ENCODE data around the gene BRAF. TPM values are rescaled to one million over a fixed set of nuclear protein-coding genes. Genes with fewer than 3 reads are reported as not detected.
"Not testable (repeated sequence)": the region's sequence is repeated elsewhere in the genome, so short reads cannot be mapped to it uniquely, and the experiment has no call there.

BRAF gene
- total RNA-seq, 1 experiment from 2014 or later = 12.5 TPM

DNA sequence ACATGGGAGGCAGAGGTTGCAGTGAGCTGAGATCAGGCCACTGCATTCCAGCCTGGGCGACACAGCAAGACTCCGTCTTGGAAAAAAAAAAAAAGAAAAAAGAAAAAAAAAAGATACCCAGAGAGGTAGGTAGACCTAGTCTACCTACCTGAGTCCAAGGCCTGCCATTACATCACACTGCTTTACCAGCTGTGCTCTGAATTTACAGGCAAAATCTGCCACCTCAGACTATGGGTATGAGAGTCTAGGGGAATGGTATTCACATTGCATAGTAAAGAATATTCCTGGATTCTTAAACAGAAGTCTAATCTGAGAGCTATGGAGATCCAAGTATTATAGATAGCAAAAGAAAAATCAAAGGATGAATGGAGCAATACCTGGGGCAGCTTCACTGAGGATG, 178.0 kb downstream of the BRAF start:
- no peak for DNase-seq (ENCODE audit: low read depth, low spot score)
- in situ Hi-C loops (cut with HindIII; ENCODE audit: low pct_unique_long_range_greater_than_20kb, low sequenced_read_pairs) = no loop called here

- in situ Hi-C loops (cut with HindIII; ENCODE audit: low pct_unique_long_range_greater_than_20kb, low sequenced_read_pairs) = no loop called here
- DNase-seq (ENCODE audit: low read depth, low spot score) = no peak
These were observed 179.3 kb downstream of the BRAF start for GRCh38 chr7:140745266-140746058.

GRCh38 chr7:140744005-140744404, 180.7 kb downstream of the BRAF start:
- no peak for DNase-seq (ENCODE audit: low read depth, low spot score)

GRCh38 chr7:140743255-140743654, 181.5 kb downstream of the BRAF start:
- DNase-seq (ENCODE audit: low read depth, low spot score); in situ Hi-C loops (cut with HindIII; ENCODE audit: low pct_unique_long_range_greater_than_20kb, low sequenced_read_pairs): not testable (repeated sequence)

More at GRCh38 chr7:140744005-140744404, 180.7 kb downstream of the BRAF start:
- in situ Hi-C loops (cut with HindIII; ENCODE audit: low pct_unique_long_range_greater_than_20kb, low sequenced_read_pairs) = no loop called here

- no peak for DNase-seq (ENCODE audit: low read depth, low spot score)
- in situ Hi-C loops (cut with HindIII; ENCODE audit: low pct_unique_long_range_greater_than_20kb, low sequenced_read_pairs) = no loop called here
These were observed 186.4 kb downstream of the BRAF start for GRCh38 chr7:140738280-140738679.

DNA sequence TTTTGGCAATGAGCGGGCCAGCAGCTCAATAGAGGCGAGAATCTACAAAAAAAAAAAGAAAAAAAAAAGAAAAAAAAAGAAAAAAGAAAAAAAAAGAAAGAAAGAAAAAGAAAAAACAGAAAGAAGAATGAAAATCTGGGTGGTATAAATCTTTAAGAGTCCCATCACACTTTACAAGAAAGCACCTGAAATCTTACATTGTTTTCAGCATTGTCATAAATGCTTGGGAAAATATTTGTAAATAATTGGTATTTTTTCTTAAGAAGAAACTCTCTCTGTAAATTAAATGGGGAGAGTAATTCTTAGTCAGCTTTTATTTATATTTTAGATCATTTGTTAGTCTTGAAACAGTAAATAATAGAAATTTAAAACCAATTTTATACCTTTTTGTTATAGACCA, 190.0 kb downstream of the BRAF start:
- in situ Hi-C loops (cut with HindIII; ENCODE audit: low pct_unique_long_range_greater_than_20kb, low sequenced_read_pairs) = no loop called here
- no peak for DNase-seq (ENCODE audit: low read depth, low spot score)

GRCh38 chr7:140734096-140734495, 190.6 kb downstream of the BRAF start:
- in situ Hi-C loops (cut with HindIII; ENCODE audit: low pct_unique_long_range_greater_than_20kb, low sequenced_read_pairs) = no loop called here
- no peak for DNase-seq (ENCODE audit: low read depth, low spot score)

DNA sequence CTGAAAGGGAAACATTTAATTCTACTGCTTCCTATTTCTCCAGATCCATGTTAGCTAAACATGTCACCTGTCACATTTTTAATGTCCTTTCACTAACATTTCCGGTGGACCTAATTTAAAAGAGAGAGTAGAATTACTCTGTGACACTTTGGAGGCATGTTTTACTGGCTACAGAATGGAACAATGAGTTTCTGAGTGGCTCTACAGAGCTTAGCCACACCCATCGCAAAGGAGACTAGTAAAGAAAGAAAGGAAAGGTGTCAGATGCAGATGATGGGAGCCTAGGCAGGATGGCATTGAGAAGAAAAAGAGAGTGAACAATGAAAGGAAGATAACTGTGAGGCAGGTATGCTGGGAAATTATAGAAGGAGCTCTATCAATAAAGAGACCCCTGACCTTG, 192.3 kb downstream of the BRAF start:
- in situ Hi-C loops (cut with HindIII; ENCODE audit: low pct_unique_long_range_greater_than_20kb, low sequenced_read_pairs) = no loop called here
- DNase-seq (ENCODE audit: low read depth, low spot score) = no peak

GRCh38 chr7:140726281-140726680, 198.4 kb downstream of the BRAF start:
- in situ Hi-C loops (cut with HindIII; ENCODE audit: low pct_unique_long_range_greater_than_20kb, low sequenced_read_pairs) = no loop called here
- DNase-seq (ENCODE audit: low read depth, low spot score) = peak; percentile 62

- no peak for DNase-seq (ENCODE audit: low read depth, low spot score)
- in situ Hi-C loops (cut with HindIII; ENCODE audit: low pct_unique_long_range_greater_than_20kb, low sequenced_read_pairs) = no loop called here
These were observed 200.0 kb downstream of the BRAF start for GRCh38 chr7:140724706-140725105.

- no peak for DNase-seq (ENCODE audit: low read depth, low spot score)
- in situ Hi-C loops (cut with HindIII; ENCODE audit: low pct_unique_long_range_greater_than_20kb, low sequenced_read_pairs) = no loop called here
These were observed 201.2 kb downstream of the BRAF start for GRCh38 chr7:140723574-140723973.

DNA sequence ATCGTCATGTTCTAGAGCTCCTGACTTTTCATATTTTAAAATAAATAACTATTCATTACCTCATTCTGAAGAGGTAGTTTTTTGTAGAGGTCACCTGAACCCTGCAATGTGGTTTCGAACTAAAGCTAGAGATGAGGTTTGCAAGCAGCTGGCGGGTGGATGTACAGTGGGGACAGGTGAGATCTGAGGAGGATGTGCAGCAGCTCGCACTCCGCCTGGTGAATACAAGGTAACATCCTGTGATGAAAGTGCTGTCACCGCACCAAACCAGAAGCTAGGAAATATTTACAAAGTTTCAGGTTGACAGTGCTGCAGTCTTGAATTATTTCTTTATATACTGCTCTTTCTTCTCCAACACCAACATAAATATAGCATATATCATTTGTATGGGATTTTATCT, 201.7 kb downstream of the BRAF start:
- in situ Hi-C loops (cut with HindIII; ENCODE audit: low pct_unique_long_range_greater_than_20kb, low sequenced_read_pairs) = no loop called here
- no peak for DNase-seq (ENCODE audit: low read depth, low spot score)

GRCh38 chr7:140722254-140722653, 202.5 kb downstream of the BRAF start:
- in situ Hi-C loops (cut with HindIII; ENCODE audit: low pct_unique_long_range_greater_than_20kb, low sequenced_read_pairs) = no loop called here
- DNase-seq (ENCODE audit: low read depth, low spot score) = no peak

DNA sequence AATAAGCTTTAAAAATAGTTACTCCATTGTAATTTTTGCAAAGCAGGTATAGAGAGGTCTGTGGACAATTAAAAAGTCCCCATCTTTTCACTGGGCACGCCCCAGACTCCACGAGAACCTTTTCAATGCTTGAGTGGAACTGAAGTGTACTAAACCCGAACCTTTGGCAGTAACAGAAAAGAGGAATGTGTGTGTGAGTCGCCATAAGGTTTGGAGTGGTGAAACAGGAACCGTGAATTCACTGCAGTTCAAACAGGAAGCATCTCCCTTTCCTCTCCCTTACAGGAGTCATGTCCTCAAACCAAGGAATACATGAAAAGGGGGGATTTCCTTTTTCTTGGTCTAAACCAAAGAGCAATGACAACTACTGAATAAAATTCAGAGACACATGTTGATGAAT, 205.0 kb downstream of the BRAF start:
- no peak for DNase-seq (ENCODE audit: low read depth, low spot score)
- in situ Hi-C loops (cut with HindIII; ENCODE audit: low pct_unique_long_range_greater_than_20kb, low sequenced_read_pairs) = no loop called here

DNA sequence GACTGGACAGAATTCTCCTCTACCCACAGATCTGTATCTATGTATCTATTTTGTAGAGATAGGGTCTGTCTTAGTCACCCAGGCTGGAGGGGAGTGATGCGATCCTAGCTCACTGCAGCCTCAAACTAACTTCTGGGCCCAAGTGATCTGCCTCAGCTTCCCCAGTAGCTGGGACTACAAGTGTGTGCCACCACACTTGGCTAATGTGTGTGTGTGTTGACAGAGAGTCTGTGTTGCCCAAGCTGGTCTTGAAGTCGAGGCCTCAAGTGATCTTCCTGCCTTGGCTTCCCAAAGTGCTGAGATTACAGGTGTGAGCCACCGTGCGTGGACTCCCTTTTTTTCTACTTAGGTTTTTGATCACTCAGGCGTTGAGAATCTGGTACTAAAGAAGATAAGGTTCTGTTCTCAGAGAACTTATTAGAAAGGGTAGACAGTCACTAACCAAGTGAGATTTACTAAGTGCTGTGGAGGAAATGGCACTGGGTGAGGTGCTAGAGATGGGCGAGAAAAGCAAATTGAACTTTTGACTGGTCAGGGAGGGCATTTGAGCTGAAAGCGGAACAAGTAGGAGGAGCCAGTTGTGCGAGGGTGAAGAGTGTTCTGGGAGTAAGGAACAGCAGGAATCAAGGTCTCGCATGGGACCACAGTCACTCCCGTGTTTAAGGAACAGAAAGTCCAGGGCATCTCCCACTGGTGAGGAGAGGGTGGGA, 210.2 kb downstream of the BRAF start:
- DNase-seq (ENCODE audit: low read depth, low spot score) = no peak
- in situ Hi-C loops (cut with HindIII; ENCODE audit: low pct_unique_long_range_greater_than_20kb, low sequenced_read_pairs) = no loop called here

GRCh38 chr7:140712392-140712791, 212.3 kb downstream of the BRAF start:
- in situ Hi-C loops (cut with HindIII; ENCODE audit: low pct_unique_long_range_greater_than_20kb, low sequenced_read_pairs) = not testable (repeated sequence)

DNA sequence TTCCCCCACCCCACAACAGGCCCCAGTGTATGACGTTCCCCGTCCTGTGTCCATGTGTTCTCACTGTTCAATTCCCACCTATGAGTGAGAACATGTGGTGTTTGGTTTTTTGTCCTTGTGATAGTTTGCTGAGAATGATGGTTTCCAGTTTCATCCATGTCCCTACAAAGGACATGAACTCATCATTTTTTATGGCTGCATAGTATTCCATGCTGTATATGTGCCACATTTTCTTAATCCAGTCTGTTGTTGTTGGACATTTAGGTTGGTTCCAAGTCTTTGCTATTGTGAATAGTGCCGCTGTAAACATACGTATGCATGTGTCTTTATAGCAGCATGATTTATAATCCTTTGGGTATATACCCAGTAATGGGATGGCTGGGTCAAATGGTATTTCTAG, 216.0 kb downstream of the BRAF start:
- DNase-seq (ENCODE audit: low read depth, low spot score); in situ Hi-C loops (cut with HindIII; ENCODE audit: low pct_unique_long_range_greater_than_20kb, low sequenced_read_pairs): not testable (repeated sequence)

More at GRCh38 chr7:140712392-140712791, 212.3 kb downstream of the BRAF start:
- not testable (repeated sequence) for DNase-seq (ENCODE audit: low read depth, low spot score)

DNA sequence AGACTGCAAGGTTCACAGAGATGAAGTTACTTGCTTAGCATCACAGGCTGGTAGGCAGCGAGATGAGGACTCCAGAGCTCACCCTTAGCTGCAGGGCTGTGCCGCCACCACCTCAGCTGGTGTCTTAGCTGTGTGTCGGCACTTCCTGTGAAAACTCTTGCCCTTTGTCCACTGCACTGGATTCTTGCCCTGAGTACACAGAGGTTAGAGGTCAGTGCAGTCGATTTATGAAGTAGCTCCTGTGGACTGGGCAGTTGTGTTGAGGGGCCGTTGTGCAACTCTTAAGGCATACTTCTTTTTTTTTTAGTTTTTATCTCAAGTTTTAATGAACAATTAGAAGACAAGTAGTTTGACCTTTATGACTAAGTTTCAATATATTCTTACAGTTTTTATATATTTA, 217.6 kb downstream of the BRAF start:
- in situ Hi-C loops (cut with HindIII; ENCODE audit: low pct_unique_long_range_greater_than_20kb, low sequenced_read_pairs) = no loop called here
- no peak for DNase-seq (ENCODE audit: low read depth, low spot score)

DNA sequence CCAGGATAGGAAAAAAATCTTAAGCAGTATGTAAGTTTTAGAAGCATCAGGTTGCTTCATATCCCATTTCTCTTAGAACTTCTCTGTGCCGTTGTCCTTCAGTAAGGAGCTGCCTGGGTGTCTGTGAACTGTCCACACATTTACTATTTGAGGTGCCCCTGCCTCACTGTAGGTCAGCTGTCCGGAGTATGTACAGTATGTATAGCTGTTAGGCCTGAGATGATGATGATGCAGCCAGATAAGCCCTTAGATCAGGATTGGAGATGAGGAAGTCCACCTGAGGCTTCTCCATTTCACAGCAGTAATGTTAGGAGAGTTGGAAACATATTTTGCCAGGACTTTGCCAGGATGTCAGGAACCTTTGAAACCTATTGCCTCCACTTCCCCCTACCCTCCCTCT, 220.5 kb downstream of the BRAF start:
- in situ Hi-C loops (cut with HindIII; ENCODE audit: low pct_unique_long_range_greater_than_20kb, low sequenced_read_pairs) = no loop called here
- no peak for DNase-seq (ENCODE audit: low read depth, low spot score)

Measured in SK-MEL-5 (cell line).